A673 (cell line): ENCODE data around the gene SCGB1D2. TPM values are rescaled to one million over a fixed set of nuclear protein-coding genes. Genes with fewer than 3 reads are reported as not detected.
"Not testable (repeated sequence)": the region's sequence is repeated elsewhere in the genome, so short reads cannot be mapped to it uniquely, and the experiment has no call there.

Experiments
- BruUV-seq: library from RNA; stranded (reverse); fragments of 400-500 nt; replicated peaks from 2 replicates; lab custom pipeline; 2021; lab: Mats Ljungman, UMichigan
- CTCF ChIA-PET: fragments of 300-600 bp; sonication (Branson Sonifier 250); formaldehyde crosslinking; loops from one replicate; lab custom pipeline; 2022; ENCODE audit warnings: antibody characterized with exemption; lab: Charles Lee
- POLR2A ChIA-PET: fragments of 300-600 bp; sonication (Branson Sonifier 250); formaldehyde crosslinking; loops from one replicate; lab custom pipeline; 2022; ENCODE audit warnings: antibody characterized with exemption; ENCODE audit not compliant: low non-redundant PET; lab: Charles Lee
- DNase-seq: peaks from one replicate; pipeline ENCODE4 v3.0.0-alpha.2; 2015; ENCODE audit warnings: low spot score
- H3K27ac ChIP-seq: fragments of 200-600 bp; sonication (generic); 2 replicates; pipeline ENCODE4 v1.5.1; 2016; ENCODE audit warnings: mixed run types, low read depth, mild to moderate bottlenecking, mixed read lengths, antibody characterized with exemption, low read length; ENCODE audit not compliant: poor library complexity, severe bottlenecking
- H3K27me3 ChIP-seq: fragments of 200-600 bp; sonication (generic); replicated peaks from 2 replicates; pipeline ENCODE4 v1.6.1; 2017; ENCODE audit warnings: mixed run types, low read depth, mild to moderate bottlenecking, mixed read lengths, antibody characterized with exemption, low read length; ENCODE audit not compliant: insufficient read depth, poor library complexity
- H3K36me3 ChIP-seq: fragments of 200-600 bp; sonication (generic); 2 replicates; pipeline ENCODE4 v1.6.1; 2016; ENCODE audit warnings: mixed run types, mild to moderate bottlenecking, mixed read lengths, antibody characterized with exemption, low read length; ENCODE audit not compliant: insufficient read depth, poor library complexity, severe bottlenecking
- H3K4me1 ChIP-seq: fragments of 200-600 bp; sonication (generic); 2 replicates; pipeline ENCODE4 v1.6.1; 2017; ENCODE audit warnings: mixed run types, mild to moderate bottlenecking, mixed read lengths, antibody characterized with exemption, low read length; ENCODE audit not compliant: insufficient read depth, poor library complexity, severe bottlenecking
- H3K4me3 ChIP-seq: fragments of 200-600 bp; sonication (generic); 2 replicates; pipeline ENCODE4 v1.5.1; 2016; ENCODE audit warnings: low read depth, mixed run types, mild to moderate bottlenecking, mixed read lengths, low read length; ENCODE audit not compliant: poor library complexity, severe bottlenecking
- H3K9me3 ChIP-seq: fragments of 200-600 bp; sonication (generic); 2 replicates; pipeline ENCODE4 v1.6.1; 2016; ENCODE audit warnings: mixed run types, low read depth, mild to moderate bottlenecking, mixed read lengths, antibody characterized with exemption, low read length; ENCODE audit not compliant: poor library complexity, severe bottlenecking
- CTCF ChIP-seq: fragments of 300-800, 200-600 bp; sonication (generic); conservative IDR thresholded peaks from 2 replicates; pipeline ENCODE4 v1.5.1; 2017; ENCODE audit warnings: low read depth, mild to moderate bottlenecking, antibody characterized with exemption, low read length, moderate library complexity, mixed read lengths
- EZH2 ChIP-seq: fragments of 200-600 bp; sonication (generic); IDR thresholded peaks from 2 replicates; pipeline ENCODE4 v1.6.1; 2017; ENCODE audit warnings: borderline replicate concordance, low read depth, mild to moderate bottlenecking, mixed read lengths, antibody characterized with exemption, low read length; ENCODE audit not compliant: poor library complexity, severe bottlenecking
- intact Hi-C: fragments of 100-400 bp; cut with micrococcal nuclease; formaldehyde crosslinking; loops from one replicate; pipeline ENCODE4 v1.10.0; 2022; ENCODE audit not compliant: unreplicated experiment
- total RNA-seq: library from RNA; stranded (reverse); gene quantifications from 2 replicates; pipeline ENCODE4 v1.2.3, GENCODE V29; 2021

The SCGB1D2 gene
- total RNA-seq, 1 experiment from 2014 or later: not detected

GRCh38 chr11:62205441-62205840 lies 36.6 kb upstream of the SCGB1D2 start:
- DNase-seq: no peak
- H3K4me3 ChIP-seq: no peak overlapping the region
- TF ChIP-seq CTCF: no peak
- no peak for TF ChIP-seq EZH2
- no peaks in the 10 kb centered on the region for H3K9me3 ChIP-seq
- no TSS peak for BruUV-seq
- no peaks in the 10 kb centered on the region for H3K36me3 ChIP-seq
- ChIA-PET POLR2A (no interaction called here), CTCF (interaction anchor here (0.6 kb wide), 1 partner anchor 56 kb away, joined by 9 read pairs; no protein-coding TSS in a partner anchor)
- no peaks in the 10 kb centered on the region for H3K4me1 ChIP-seq
- peaks cover 21% of the 10 kb centered on the region for H3K27me3 ChIP-seq
- intact Hi-C loops: loop anchor here (5.0 kb wide), 1 partner anchor 33 kb away; no protein-coding TSS in a partner anchor
- no peak overlapping the region for H3K27ac ChIP-seq

- H3K27ac ChIP-seq, H3K36me3 ChIP-seq, H3K9me3 ChIP-seq, BruUV-seq, DNase-seq, H3K4me1 ChIP-seq, H3K4me3 ChIP-seq, CTCF ChIA-PET, POLR2A ChIA-PET: not testable (repeated sequence)
- intact Hi-C loops: loop anchor here (5.0 kb wide), 1 partner anchor 34 kb away; no protein-coding TSS in a partner anchor
- H3K27me3 ChIP-seq: peaks cover 17% of the 10 kb centered on the region
Measured at GRCh38 chr11:62206276-62207066, 35.6 kb upstream of the SCGB1D2 start.

- TF ChIP-seq CTCF (no peak), EZH2 (no peak)
- ChIA-PET POLR2A (no interaction called here), CTCF (interaction anchor here (0.6 kb wide), 1 partner anchor 18 kb away, joined by 6 read pairs; no protein-coding TSS in a partner anchor)
- no peak overlapping the region for H3K4me3 ChIP-seq
- no peaks in the 10 kb centered on the region for H3K9me3 ChIP-seq
- H3K27ac ChIP-seq: no peak overlapping the region
- H3K27me3 ChIP-seq: peaks cover 9% of the 10 kb centered on the region
- no peak for DNase-seq
- H3K36me3 ChIP-seq: no peaks in the 10 kb centered on the region
- no peaks in the 10 kb centered on the region for H3K4me1 ChIP-seq
- BruUV-seq: no TSS peak
- intact Hi-C loops: loop anchor here (5.0 kb wide), 1 partner anchor 36 kb away; no protein-coding TSS in a partner anchor
Measured at GRCh38 chr11:62208785-62209144, 33.3 kb upstream of the SCGB1D2 start.
